ENCODE results near the gene QDPR.
"Not testable (repeated sequence)": the region's sequence is repeated elsewhere in the genome, so short reads cannot be mapped to it uniquely, and the experiment has no call there.

QDPR gene
- total RNA-seq, result 8.7 to 22.4 (median 13.9) reads per million in 17 experiments

DNA sequence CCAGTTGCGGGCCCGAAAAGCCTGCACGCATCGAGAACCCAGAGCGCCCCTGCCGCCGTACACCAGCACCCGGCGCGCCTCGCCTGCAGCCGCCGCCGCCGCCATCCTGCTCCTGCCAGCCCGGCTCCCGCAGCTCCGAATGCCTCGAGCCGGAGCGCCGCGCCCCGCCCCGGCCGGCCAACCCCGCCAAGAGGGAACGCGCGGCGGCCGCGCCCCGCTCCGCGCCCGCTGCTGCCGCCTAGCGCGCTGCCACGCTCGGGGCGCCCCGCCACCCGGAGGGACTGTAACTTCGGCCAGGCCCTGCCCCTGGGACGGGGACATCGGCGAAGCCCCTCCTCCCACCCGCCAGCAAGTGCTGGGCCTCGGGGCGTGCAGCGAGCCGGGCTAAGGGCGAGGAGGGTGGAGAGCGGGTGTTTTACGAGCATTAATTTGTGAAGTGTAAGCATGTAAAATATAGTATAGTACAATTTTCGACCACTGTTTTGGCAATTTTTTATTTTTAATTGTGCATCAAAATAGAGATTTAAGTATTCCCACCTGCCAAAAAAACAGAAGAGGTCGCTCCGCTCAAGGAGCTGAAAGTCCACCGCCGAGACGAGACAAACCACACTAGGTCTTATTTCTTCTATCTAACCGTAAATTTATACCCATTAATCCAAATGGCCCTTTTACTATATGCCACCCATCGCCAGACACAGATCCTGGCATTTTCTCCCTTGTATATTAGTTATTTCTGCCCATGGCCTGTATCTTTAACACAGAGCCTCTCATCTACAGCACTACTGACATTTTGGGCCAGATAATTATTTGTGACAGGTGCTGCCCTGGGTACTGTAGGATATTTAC is at the start of gene QDPR:
Gene QDPR, minus strand, starts transcription at position 141 of the 846 bp plus-strand sequence. Its CDS starts 36 bp downstream, at position 105.
- DNase-seq, result peak; percentile 89 to 96 (median 93)

DNA sequence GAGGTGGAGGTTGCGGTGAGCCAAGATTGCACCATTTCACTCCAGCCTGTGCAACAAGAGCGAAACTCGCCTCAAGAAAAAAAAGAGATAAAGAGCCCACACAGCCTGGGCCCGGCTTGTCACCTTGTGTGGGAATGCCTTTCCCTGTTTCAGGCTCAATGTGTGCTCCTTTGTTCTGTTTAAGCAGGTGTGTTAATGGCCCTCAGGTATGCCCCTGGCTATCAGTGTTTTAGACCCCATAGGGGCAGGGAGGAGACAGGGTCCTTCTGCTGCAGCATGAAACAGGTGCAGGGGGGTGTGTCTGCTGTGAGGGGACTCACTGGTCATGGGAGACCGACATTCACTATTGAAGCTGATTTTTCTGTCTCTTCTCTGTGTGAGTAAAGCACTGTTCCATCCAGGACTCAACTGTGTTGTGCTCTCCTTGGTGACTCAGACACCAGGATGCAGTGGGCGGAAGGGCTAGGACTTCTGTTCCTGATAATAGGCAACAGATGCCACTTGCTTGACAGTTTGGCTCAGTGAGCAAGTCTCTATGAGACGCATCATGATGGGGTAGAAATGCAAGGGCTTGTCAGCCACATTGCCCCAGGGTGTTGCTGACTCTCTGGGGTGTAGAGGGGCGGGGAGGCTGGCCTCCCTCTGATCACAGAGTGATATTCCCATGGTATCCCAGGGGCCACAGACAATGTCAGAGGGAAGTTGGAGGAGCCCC is 49.5 kb upstream of the QDPR start:
- DNase-seq, result peak; percentile 75 to 87 (median 82)

DNA sequence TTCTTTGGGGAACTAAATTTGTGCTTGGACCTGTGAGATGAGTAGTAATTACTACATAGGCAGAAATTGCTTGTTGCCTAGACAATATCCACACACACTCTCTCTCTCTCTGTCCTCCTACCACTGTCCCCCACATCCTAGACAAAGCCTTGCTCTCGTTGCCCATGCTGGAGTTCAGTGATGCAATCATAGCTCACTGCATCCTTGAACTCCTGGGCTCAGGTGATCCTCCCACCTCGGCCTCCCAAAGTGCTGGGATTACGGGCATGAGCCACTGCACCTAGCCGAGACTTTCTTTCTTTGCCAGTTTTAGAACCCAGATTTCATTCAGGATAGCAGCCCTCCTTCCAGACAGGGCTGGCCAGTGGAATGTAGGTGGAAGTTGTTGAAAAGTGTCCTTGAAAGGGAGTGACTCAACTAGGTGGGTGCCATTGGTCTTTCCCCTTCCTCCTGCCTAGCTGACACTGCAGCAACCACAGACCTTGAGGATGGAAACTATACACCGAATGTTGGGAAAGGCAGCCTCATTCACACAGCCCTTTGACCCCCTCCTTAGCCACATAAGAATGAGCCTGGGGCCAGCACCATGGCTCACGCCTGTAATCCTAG is 48.3 kb upstream of the QDPR start:
- no peak for DNase-seq

DNA sequence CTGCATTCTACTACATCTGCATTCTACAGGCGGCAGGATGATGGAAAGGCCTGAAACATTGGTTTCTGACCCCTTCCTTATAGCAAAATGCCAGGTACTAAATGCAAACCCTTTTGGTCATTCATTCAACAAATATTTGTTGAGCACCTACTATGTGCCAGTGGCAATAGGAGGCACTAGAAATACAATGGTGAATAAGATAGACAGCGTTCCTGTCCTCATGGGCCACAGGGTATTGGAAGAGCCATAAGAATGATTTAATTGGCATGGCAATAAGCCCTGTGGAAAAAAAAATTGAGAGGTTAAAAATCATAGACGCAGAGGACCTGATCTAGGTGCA is 47.8 kb upstream of the QDPR start:
- DNase-seq, result no peak

DNA sequence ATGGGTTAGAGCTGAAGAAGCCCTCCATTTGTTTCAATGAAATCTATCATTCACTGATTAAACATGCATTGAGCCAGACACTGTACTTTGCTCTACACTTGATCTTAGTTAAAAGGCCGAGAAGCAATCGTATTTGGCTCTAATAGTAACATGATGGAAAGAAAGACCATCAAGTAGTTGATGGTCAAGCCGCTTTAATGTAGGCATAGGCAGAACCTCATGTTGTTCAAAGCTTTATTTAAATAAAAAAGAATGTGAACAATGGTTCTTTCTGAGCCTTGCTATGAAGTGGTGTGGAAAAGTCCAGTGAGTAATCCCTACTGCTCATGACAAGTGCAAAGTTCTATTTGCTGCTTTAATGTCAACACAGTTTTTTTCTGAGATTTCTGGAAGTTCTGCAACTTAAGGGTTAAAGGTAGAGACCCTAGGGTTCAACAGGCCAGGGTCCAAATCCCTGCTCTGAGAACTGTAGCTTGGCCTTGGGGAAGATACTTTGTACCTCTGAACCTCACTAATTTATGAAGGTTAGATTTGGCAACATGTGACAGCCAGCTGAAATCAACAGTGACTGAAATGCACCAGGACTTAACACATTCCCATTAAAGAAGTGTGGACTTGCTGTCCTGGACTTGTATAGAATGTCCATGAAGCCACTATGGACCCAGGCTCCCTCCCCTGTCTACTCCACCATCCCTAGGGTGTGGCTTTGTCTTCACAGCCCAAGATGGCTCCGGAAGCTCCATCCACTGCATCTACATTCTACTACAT is 47.2 kb upstream of the QDPR start:
- no peak for DNase-seq

DNA sequence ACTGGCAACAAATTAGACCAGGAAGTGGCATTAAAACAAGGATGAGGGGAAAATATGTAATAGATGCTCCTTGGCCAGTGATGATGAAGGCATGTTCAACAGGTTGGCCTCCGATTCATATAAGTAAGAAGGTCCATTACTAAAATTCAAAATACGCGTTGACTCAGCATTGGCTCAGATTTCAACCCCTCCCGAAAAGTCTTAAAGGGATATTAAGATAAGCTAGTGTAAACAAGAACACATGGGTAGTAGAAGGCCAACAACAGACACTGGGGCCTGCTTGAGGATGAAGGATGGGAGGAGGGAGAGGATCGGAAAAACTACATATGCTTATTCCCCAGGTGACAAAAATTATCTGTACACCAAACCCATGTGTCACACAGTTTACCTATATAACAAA is 46.0 kb upstream of the QDPR start:
- no peak for DNase-seq

DNA sequence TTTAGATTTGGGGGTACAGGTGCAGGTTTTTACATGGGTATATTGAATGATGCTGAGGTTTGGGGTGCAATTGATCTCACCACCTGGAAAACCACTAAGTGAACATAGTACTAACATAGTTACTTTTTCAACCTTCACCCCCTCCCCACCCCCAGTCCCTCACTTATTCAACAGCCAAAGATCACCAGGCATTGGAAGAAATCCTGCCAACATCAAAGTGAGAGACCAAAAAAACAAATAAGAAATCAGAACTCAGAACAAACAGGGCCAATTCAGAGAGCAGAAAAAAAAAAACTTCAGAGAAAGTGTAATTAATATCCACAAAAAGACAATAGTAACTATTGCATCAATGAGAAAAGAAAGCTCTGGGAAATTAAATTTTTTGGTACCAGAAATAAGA is 44.6 kb upstream of the QDPR start:
- DNase-seq, result no peak

DNA sequence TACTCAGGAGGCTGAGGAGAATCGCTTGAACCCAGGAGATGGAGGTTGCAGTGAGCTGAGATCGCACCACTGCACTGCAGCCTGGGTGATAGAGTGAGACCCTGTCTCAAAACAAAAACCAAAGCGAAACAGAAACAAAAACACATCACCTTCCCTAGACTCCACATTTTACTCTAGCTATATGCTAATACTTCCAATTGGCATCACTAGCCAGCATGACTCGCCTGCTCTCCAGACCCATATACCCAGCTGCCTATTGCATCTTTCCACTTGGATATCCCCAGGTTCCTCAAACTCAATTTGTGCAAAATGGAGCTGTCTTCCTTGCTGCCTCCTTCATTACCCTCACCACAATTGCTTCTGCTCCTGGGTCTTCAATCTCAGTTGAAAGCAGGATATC is 42.7 kb upstream of the QDPR start:
- no peak for DNase-seq

DNA sequence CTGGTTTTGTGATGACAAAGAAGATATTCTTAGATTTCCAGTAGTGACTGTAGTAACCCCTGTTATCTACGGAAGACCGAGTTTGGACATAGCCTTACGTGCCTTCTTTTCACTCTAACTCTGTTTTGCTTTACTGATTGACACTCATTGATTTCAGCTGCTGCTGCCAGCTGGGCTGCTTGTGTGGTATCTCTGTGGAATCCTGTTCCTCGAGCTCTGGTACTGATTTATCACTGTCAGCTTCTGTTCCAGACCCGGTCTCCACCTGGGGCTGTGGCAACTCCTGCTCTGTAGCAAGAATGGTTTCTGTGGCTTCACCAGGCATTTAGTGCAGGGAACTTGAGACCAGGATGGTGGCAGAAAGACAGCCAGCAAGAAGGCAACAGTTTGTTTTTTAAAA is 40.5 kb upstream of the QDPR start:
- DNase-seq, result no peak

DNA sequence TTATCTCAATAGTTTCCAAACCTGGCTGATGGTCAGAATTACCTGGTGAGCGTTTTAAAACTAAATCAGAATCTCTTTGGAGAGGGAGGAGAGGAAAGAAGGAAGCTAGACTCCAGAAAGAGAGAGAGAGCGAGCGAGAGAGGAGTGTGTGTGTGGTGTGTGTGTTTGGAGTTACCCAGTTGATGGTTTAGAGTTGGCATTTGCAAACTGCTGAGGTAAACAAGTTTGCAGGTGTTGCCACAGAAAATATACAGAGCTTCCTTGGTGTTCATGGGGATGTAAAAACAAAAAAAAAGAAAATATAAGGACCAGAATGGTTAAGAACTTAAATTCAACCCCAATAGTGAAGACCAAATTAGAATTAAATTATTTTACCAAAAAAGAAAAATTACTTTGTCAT is 38.7 kb upstream of the QDPR start:
- DNase-seq, result no peak

DNA sequence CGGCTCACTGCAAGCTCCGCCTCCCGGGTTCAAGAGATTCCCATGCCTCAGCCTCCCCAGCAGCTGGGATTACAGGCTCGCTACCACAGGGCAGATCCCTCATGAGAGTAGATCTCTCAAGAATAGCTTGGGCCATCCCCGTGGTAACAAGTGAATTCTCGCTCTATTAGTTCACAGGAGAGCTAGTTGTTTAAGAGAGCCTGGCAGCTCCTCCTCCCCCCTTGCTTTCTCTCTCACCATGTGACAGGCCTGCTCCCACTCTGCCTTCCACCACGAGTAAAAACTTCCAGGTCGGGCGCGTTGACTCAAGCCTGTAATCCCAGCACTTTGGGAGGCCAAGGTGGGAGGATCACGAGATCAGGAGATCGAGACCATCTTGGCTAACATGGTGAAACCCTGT is 34.8 kb upstream of the QDPR start:
- DNase-seq, result no peak

DNA sequence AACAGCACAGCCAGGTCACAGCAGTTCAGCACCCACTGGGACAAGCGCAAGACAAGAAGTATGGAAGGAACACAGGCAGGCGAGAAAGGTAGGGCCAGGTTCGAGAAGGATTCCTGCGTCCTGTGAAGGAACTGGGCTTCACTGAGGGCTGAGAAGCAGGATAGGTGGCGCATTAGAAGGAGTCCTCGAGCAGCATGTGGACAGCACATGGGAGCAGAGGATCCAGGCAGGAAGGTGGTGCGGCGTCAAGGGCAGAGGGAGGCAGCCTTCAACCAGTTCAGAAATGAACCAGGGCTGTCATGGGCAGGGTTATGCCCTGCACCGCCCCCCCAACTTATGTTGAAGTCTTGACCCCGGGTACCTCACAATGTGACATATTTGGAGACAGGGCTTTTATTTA is 34.3 kb upstream of the QDPR start:
- no peak for DNase-seq

DNA sequence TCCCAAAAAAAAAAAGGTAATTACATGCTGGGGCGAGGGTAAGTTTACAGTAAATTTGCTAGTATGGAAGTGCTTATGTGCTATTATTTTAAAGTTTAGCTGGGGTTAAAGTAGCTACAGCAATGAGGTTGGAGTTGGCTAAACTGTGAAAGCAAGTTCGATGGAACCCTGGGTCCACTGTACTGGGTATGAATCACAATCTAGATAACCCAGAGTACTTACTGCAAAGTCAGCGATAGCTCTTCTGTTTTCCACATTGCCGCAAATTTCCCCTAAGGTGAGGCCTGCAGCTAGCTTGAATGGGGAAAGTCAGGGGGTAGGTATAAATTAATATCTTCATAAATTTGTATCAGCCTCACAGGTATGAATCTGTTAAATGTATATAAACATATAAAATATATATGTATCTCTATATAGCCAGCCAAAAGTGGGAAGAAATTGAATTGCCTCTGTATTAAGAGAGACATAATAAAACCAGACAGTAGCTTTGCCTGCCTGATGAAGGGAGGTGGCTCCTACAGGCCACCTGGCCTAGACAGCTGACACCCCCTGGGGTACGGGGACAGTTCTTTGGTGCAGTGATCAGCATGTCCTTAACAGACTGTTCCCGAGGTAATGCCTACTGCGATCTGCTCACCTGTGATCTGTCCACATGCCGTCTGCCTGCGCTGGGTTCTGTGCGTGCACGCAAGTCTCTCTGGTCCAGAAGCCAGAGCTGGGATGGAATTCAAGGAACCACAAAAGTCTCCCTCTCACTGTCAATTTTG is 33.7 kb upstream of the QDPR start:
- no peak for DNase-seq

DNA sequence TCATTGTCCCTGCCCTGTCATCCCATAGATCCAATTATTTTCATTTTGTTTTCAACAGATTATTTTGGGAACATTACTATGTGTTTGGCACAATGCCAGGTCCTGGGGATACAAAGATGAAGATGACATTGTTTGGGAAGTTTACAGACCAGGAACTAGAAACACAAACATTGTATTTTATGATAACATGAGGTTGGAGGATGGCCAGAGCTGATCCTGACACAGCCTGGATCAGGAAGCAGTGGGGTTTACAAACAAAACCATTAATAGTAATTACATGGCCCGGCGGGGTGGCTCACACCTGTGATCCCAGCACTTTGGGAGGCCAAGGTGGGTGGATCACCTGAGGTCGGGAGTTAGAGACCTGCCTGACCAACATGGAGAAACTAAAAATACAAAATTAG is 32.9 kb upstream of the QDPR start:
- DNase-seq, result peak in 1 of 4 experiments; percentile 19

DNA sequence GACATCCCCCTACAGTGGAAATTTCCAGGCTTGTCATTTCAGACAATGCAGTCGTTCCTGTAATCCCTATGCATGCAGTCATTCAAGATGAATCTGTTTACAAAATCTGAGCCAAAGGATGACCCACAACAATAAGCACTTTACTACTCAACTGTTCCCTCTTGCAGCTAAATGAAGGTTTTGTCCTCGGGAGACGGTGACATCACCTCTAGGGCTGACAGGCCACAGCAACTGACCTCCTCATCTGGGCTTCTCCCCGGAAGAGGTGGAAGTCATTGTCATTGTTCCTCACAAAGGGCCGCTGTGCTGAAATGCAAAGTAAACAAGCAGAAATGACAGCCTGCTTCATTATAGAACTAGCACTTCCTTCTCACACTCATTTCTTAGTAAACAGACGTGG is 32.3 kb upstream of the QDPR start:
- peak; percentile 68 to 83 (median 79) for DNase-seq

DNA sequence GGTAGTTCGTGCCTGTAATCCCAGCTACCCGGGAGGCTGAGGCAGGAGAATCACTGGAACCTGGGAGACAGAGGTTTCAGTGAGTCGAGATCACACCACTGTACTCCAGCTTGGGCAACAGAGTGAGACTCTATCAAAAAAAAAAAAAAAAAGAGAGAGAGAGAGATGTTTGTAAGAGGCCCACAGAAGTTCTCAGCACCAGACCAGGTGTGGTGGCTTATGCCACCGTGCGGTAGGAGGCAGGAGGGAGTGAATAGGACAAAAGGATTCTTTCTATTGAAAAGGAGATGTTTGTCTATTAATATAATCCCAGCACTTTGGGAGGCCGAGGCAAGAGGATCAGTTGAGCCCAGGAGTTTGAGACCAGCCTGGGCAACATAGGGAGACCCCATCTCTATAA is 25.2 kb upstream of the QDPR start:
- not testable (repeated sequence) for DNase-seq

DNA sequence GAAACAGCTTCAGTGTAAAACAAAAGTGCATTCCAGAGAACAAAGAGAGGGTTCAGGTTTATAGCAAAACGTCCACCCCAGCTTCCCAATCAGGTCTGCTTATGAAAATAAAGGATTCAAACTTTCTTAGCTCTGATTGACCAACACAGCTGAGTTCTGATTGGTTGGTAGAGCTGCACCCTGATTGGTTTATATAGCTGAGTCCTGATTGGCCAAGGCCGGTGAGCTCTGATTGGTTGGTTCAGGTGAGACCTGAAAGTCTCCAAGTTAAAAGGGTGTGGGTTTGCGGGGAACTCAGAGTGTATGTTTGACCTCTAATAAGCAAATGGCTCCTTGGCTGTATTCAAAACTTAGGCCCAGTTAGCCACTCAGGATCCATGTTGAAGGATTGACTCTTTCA is 24.0 kb upstream of the QDPR start:
- DNase-seq, result no peak

DNA sequence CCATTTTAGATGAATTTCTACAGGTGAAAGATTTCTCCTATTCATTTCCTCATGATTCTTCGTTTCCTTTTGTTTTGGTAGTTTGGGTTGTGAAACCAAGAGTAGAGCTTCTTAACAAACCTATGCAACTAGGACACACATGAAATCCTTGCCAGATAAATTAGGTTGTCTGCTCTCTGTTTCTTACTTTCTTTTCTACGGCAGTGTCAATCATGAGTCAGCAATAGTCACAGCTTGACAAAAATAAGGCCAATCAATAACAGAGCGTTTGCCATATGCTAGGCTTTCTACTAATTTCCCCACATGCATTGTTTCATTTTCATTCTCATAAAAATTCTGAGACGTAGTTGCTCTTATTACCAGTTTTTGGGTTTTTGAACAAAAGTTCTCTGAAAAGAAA is 23.4 kb upstream of the QDPR start:
- DNase-seq, result no peak

DNA sequence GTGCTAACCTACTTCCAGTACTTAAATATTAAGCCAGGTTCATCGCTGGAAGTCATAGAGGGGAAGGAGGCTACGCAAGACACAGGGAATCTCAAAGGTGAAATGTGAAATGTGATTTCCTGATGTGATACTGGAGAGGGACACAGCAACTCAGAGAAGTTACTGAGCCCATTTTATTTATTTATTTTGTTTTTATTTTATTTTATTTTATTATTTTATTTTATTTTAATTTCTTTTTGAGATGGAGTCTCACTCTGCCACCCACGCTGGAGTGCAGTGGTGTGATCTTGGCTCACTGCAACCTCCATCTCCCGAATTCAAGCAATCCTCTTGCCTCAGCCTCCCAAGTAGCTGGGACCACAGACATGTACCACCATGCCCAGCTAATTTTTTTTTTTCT is 22.8 kb upstream of the QDPR start:
- DNase-seq, result no peak

DNA sequence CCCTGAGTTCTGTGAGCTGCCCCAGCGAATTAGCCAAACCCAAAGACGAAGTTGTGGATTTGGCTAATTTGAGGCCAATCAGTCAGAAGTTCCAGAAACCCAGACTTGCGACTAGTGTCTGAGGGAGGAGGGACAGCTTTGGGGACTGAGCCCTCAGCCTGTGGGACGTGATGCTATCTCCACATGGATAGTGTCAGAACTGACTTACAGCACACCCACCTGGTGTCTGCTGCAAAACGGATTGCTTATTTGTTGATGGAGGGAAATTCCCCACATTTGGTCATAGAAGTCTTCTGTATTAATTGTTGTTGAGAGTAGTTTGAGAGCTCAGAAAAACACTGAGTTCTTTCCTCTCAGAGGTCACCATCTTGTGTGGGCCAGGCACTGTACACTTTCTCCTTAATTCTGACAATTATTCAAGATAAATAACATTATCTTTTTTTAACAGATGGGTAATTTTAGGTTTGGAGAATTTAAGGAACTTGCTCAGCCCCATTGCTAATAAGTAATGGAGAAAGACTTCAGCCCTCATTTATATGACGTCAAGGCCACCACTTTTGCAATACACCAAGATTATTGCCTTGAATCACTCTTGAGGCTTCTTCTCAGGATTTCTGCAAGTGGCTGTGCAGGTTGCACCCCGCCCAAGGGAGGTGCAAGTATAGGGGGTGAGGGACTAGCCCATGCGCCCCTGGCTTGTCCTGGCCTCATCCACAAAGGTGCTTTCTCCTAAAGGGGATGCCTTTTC is 19.8 kb upstream of the QDPR start:
- DNase-seq, result peak; percentile 30 to 71 (median 56)

DNA sequence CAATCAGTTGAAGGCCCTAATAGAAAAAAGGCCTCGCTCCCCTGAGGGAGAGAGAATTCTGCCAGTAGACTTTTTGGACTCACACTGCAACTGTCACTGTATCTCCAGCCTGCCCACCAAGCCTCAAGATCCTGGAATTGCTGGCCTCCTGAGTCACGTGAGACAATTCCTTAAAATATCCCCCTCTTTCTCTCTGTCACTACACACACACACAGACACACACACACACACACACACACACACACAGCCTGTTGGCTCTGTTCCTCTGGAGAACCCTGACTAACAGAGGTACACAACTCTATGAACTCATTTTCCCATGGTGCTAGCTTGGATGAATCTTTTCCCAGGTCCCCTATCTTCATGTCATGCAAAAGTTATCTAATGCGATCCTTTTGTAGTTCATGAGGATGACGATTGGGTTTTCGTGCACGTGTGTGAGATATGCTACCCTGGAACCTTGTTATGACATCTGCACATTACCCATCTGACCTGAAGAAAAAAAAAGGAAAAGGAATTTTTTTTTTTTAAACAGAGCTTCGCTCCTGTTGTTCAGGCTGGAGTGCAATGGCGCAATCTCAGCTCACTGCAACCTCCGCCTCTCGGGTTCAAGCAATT is 16.8 kb upstream of the QDPR start:
- DNase-seq, result no peak

All from suppressor macrophage (primary cell).